T-helper 2 cell treated with Interferon-gamma antibody and Interleukin-4, amounts not matched to agents 5 μg/mL and 100 μg/mL, for 36 hours (primary cell): ENCODE results near the gene TDRD9.

Experiments used
- DNase-seq: peaks from one replicate; pipeline ENCODE4 v3.0.0; 2021; ENCODE audit warnings: low spot score
- H3K27ac Mint-ChIP-seq: one replicate; pipeline ENCODE4 v1.8.0; 2021; ENCODE audit warnings: mild to moderate bottlenecking, mixed read lengths
- H3K27me3 Mint-ChIP-seq: one replicate; pipeline ENCODE4 v1.8.0; 2021; ENCODE audit warnings: low read depth, mixed read lengths
- H3K36me3 Mint-ChIP-seq: one replicate; pipeline ENCODE4 v1.8.0; 2021; ENCODE audit warnings: low read depth, mixed read lengths
- H3K4me1 Mint-ChIP-seq: one replicate; pipeline ENCODE4 v1.8.0; 2021; ENCODE audit warnings: low read depth, mixed read lengths
- H3K4me3 Mint-ChIP-seq: one replicate; pipeline ENCODE4 v1.8.0; 2022; ENCODE audit warnings: mild to moderate bottlenecking, moderate library complexity, mixed read lengths
- H3K9me3 Mint-ChIP-seq: one replicate; pipeline ENCODE4 v1.8.0; 2021; ENCODE audit warnings: mixed read lengths

Gene TDRD9

DNA sequence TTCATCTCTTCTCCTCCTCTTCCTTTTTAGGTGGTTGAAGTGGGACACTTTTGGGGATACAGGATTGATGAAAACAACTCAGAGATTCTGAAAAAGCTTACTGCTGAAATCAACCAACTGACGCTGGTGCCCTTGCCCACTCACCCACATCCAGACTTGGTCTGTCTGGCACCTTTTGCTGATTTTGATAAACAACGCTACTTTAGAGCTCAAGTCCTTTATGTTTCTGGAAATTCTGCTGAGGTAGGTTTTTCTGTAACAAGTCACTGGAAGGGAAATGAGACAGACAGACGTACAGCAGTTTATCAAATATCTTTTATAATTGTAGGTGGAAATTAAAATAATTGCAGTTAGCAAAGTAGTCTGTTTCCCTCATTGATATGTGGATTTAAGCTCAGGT, 97.3 kb downstream of the TDRD9 start:
- no peak overlapping the region for H3K27ac Mint-ChIP-seq
- H3K36me3 Mint-ChIP-seq, result no peaks in the 10 kb centered on the region
- DNase-seq, result no peak
- H3K4me3 Mint-ChIP-seq, result no peak overlapping the region
- H3K27me3 Mint-ChIP-seq, result peaks cover 17% of the 10 kb centered on the region
- H3K4me1 Mint-ChIP-seq, result no peaks in the 10 kb centered on the region
- H3K9me3 Mint-ChIP-seq, result no peaks in the 10 kb centered on the region

DNA sequence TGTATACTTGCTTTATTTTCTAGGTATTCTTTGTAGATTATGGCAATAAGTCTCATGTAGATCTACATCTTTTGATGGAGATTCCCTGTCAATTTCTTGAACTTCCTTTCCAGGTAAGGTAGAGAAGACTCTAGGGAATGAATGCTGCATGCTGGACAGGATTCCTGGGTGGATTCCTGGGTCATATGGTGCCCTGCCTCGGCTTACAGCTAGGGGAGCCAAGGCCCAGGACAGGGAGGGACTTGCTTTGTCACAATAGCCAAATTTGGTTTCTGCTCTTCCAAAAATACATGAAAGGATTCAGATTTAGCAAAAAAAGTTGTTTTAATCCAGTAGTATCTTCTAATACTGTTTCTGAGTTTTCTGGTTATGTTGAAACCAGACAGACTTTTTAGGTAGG, 97.8 kb downstream of the TDRD9 start:
- H3K9me3 Mint-ChIP-seq, result no peaks in the 10 kb centered on the region
- no peak overlapping the region for H3K4me3 Mint-ChIP-seq
- no peak overlapping the region for H3K27ac Mint-ChIP-seq
- no peak for DNase-seq
- H3K36me3 Mint-ChIP-seq, result no peaks in the 10 kb centered on the region
- H3K27me3 Mint-ChIP-seq, result peaks cover 18% of the 10 kb centered on the region
- no peaks in the 10 kb centered on the region for H3K4me1 Mint-ChIP-seq

DNA sequence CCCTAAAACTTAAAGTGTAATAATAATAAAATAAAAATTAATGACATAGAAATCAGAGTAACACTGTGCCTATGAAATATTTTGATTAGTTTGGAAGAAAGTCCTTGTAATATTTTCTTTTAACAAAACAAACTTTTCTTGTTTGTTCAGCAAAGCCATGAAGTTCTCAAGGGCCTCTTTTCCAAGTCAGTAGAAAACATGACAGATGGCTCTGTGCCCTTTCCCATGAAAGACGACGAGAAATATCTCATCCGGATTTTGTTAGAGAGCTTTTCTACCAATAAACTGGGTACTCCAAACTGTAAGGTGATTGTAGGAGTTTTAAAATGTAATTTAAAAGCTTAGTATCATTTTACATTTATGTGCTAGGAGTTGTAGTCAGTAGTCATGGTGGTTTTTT, 102.7 kb downstream of the TDRD9 start:
- Mint-ChIP-seq H3K9me3 (no peaks in the 10 kb centered on the region), H3K27me3 (peaks cover 20% of the 10 kb centered on the region), H3K4me1 (no peaks in the 10 kb centered on the region), H3K36me3 (no peaks in the 10 kb centered on the region), H3K27ac (no peak overlapping the region), H3K4me3 (no peak overlapping the region)
- no peak for DNase-seq

DNA sequence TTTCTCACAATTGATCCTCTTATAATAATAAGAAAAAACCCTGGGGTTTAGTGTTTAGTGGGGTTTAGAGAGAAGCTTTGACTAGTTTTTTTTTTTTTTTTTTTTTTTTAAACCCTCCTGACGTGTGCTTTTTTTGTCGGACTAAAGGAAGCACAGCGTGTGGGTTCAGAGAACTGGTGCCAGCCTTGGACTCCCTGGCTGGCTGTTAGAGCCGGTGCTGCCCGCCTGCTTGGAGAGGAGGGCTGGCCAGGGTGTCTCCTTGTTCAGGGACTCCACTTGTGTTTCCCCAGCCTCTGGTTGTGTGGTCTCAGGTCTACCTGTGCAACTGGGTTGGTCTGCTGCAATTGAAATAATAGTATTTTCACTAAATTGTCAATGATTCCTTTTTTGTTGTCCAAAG, 103.1 kb downstream of the TDRD9 start:
- H3K9me3 Mint-ChIP-seq, result no peaks in the 10 kb centered on the region
- no peaks in the 10 kb centered on the region for H3K4me1 Mint-ChIP-seq
- H3K4me3 Mint-ChIP-seq, result no peak overlapping the region
- peaks cover 20% of the 10 kb centered on the region for H3K27me3 Mint-ChIP-seq
- H3K36me3 Mint-ChIP-seq, result no peaks in the 10 kb centered on the region
- H3K27ac Mint-ChIP-seq, result no peak overlapping the region
- no peak for DNase-seq

DNA sequence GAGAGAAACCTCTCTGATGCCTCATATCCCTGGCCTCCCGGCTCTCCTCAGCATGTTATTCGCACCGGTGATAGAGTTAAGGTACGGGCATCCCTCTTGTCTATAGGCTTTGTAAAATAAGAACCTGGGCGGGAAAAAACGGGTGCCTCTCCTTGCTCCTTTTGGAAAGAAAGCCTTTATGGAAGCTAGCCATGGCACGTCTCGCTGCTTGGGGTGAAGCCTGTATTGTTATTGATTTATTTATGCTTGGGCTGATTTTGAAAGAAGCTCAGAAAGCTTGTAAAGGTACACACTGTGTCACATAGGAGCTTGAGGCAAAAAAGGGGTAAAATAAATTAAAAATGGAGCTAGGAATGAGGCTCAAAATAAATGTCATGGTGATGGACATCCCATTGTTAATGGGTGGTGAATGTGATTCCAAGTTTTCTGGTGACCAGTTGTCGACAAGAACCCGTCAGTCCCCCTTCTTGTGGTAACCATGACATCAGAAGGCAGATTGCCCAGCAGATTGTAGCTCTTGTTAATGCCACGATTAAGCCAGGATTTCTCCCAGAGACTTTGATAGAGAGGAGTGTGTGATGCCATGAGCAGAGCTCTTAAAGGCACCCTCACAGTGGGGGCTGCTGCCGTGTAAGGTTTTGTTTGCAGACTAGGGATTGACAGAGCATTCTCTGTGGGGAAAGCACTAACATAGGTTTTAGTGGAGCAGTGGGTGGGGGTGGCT, 106.9 kb downstream of the TDRD9 start:
- no peak overlapping the region for H3K4me3 Mint-ChIP-seq
- no peaks in the 10 kb centered on the region for H3K36me3 Mint-ChIP-seq
- no peak for DNase-seq
- H3K9me3 Mint-ChIP-seq, result no peaks in the 10 kb centered on the region
- peaks cover 7% of the 10 kb centered on the region for H3K27me3 Mint-ChIP-seq
- no peaks in the 10 kb centered on the region for H3K4me1 Mint-ChIP-seq
- no peak overlapping the region for H3K27ac Mint-ChIP-seq

DNA sequence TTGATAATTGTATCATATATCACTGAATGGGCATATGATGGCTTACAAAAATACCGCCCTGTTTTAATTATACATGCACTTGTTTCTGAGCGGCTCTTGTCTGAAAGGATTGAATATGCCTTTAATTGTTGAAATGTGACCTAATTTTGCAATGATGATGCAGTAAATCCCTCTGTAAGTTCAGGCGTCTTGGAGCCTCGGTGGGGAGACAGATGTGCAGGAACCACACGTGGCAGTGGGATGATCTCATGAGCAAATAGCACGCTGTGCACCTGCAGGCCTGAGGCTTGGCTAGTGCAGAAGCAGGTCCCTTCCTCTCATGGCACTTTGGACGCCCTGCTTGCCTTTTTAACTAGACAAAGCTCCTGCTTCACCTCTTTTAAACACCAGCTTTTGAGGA, 108.0 kb downstream of the TDRD9 start:
- DNase-seq, result no peak
- peaks cover 5% of the 10 kb centered on the region for H3K27me3 Mint-ChIP-seq
- H3K9me3 Mint-ChIP-seq, result no peaks in the 10 kb centered on the region
- no peak overlapping the region for H3K27ac Mint-ChIP-seq
- no peaks in the 10 kb centered on the region for H3K36me3 Mint-ChIP-seq
- no peaks in the 10 kb centered on the region for H3K4me1 Mint-ChIP-seq
- no peak overlapping the region for H3K4me3 Mint-ChIP-seq

DNA sequence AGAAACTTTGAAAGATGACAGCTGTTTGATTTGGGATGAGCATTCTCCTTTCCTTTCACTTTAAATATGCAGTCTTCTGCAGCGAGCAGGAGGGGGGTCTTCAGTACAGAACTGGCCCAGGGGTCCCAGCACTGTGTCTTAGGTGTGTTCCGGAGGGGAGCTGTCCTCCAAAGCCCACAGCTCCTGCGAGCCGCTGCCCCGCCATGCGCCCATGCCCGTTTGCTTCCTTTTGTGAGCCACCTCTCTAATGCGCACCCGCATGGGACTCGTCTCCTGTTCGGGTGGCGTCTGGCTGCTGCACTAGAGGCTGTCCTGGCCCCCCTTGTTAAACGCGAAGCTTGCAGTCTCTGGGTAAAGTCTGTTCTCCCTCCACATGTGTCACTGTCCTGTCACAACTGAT, 108.8 kb downstream of the TDRD9 start:
- DNase-seq, result no peak
- Mint-ChIP-seq H3K4me1 (no peaks in the 10 kb centered on the region), H3K27me3 (peaks cover 5% of the 10 kb centered on the region), H3K4me3 (no peak overlapping the region), H3K27ac (no peak overlapping the region), H3K36me3 (no peaks in the 10 kb centered on the region), H3K9me3 (no peaks in the 10 kb centered on the region)

DNA sequence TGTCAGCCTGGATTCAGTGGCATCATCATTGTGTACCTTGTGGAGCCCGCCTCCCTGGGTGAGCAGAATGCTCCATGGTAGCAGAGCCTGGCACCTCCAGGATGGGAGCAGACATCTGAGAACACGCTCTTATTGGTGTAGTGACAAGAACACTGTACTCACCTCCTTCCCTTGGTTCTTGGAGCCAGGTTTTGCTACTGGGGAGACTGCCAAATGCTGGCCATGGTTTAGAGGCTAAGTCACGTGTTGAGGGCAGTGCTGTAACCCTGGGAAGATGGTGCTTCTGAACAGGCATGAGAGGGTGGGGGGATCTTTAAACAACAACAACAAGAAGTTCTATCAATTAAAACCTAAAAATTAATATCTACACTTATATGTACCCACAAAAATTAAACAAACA, 109.6 kb downstream of the TDRD9 start:
- H3K9me3 Mint-ChIP-seq, result no peaks in the 10 kb centered on the region
- DNase-seq, result no peak
- peaks cover 3% of the 10 kb centered on the region for H3K27me3 Mint-ChIP-seq
- no peak overlapping the region for H3K27ac Mint-ChIP-seq
- H3K36me3 Mint-ChIP-seq, result no peaks in the 10 kb centered on the region
- H3K4me3 Mint-ChIP-seq, result no peak overlapping the region
- no peaks in the 10 kb centered on the region for H3K4me1 Mint-ChIP-seq

DNA sequence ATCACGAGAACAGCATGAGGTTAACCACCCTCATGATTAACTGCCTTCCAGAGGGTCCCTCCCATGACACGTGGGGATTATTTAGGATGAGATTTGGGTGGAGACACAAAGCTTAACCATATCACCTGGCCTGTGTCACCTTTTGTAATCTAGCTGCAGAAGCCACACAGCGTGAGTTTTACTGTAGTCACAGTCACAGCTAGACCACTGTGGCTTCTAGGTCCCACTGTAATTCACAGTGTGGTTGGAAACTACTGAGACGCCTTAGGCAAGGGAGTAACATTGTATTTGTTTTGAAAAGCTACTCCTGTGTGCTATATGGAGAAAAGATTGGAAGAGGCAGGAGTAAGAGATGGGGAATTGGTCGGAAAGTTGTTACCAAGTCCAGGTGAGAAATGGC, 111.0 kb downstream of the TDRD9 start:
- Mint-ChIP-seq H3K4me3 (no peak overlapping the region), H3K4me1 (no peaks in the 10 kb centered on the region), H3K36me3 (no peaks in the 10 kb centered on the region), H3K9me3 (no peaks in the 10 kb centered on the region), H3K27ac (no peak overlapping the region), H3K27me3 (peaks cover 3% of the 10 kb centered on the region)
- no peak for DNase-seq

DNA sequence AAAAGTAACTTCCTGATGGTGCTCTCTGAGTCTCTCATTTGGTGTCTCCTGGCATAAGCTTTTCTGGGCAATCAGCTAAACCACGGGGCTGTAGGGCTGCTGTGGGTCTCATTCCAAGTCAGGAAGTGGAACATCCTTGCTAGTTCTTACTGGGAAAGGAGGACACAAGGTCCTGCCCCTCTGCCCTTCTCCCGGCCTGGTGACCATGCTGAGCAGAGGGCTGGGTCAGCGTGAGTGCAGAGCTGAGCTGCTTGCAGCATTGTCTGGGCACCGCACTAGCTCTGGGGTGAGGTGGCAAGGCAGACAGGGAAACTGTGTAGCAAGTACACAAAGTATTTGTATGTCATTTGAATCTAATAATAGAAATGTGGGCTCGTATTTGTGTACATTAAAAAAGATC, 112.3 kb downstream of the TDRD9 start:
- Mint-ChIP-seq H3K36me3 (no peaks in the 10 kb centered on the region), H3K4me3 (no peak overlapping the region), H3K4me1 (no peaks in the 10 kb centered on the region), H3K9me3 (no peaks in the 10 kb centered on the region), H3K27me3 (peaks cover 3% of the 10 kb centered on the region), H3K27ac (no peak overlapping the region)
- no peak for DNase-seq

DNA sequence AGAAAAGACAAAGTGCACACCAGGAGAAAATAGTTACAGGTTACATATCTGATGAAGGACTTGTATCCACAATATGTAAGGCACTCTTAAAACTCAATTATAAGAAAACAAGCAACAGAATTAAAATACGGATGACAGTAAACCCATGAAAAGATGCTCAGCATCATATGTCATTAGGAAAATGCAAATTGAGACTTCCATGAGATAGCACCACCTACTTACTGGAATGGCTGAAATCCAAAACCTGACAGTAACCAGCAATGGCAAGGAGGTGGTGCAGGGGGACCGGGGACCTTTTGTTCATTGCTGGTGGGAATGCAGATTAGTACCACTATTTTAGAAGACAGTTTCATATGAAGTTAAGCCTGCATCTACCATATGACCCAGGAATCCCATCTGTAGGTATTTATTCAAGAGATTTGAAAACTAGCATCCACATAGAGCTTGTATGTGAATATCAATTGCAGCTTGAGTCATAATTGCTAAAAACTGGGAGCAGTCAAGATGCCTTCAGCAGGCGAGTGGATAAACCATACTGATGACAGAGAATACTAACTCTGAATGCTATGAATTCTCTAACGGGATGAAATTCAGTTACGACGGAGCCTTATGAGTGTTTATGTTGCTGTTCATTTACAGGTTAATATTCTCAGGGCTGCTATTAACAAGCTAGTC, 113.3 kb downstream of the TDRD9 start:
- H3K9me3 Mint-ChIP-seq, result no peaks in the 10 kb centered on the region
- no peak for DNase-seq
- H3K4me1 Mint-ChIP-seq, result no peaks in the 10 kb centered on the region
- H3K27me3 Mint-ChIP-seq, result peaks cover 3% of the 10 kb centered on the region
- no peak overlapping the region for H3K27ac Mint-ChIP-seq
- no peak overlapping the region for H3K4me3 Mint-ChIP-seq
- H3K36me3 Mint-ChIP-seq, result no peaks in the 10 kb centered on the region

DNA sequence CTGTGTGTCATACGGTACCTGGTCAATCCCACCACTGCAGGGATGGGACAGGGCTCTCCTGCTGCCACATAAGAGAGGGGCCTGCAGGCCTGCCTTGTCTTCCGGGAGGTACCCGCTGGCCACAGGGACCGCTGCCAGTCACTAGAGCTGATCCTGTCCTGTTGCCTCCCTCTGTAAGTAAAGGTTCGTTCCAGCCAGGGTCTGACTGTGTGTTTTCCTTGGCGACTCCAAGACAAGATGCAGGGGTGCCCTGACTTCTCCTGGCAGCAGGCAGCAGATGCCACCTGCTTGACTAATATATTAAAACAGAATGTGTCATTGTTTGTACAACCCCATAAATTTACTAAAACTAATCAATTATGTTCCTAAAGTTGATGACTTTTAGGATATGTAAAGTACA, 115.8 kb downstream of the TDRD9 start:
- Mint-ChIP-seq H3K9me3 (no peaks in the 10 kb centered on the region), H3K27ac (no peak overlapping the region), H3K36me3 (no peaks in the 10 kb centered on the region), H3K4me1 (no peaks in the 10 kb centered on the region), H3K4me3 (no peak overlapping the region), H3K27me3 (peaks cover 3% of the 10 kb centered on the region)
- DNase-seq, result no peak

DNA sequence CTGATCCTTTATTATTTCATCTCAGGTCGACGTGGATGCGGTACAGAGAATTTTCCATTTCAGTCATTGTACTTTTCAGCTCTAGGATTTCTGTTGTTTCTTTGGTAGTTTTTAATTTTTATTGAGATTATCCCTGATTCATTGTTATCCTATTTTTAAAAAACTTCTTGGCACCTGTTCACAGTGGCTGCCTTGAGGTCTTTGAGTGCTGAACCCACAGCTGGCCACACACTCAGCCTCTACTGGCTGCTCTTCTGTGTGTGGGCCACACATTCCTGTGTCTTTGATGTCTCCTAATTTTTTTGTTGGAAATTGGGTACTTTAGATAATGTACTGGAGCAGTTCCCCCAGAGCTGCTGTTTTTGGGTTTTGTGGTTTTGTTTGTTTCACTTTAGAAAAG, 119.5 kb downstream of the TDRD9 start:
- Mint-ChIP-seq H3K27ac (no peak overlapping the region), H3K4me1 (no peaks in the 10 kb centered on the region), H3K4me3 (no peak overlapping the region), H3K36me3 (no peaks in the 10 kb centered on the region), H3K27me3 (no peaks in the 10 kb centered on the region), H3K9me3 (no peaks in the 10 kb centered on the region)
- no peak for DNase-seq

DNA sequence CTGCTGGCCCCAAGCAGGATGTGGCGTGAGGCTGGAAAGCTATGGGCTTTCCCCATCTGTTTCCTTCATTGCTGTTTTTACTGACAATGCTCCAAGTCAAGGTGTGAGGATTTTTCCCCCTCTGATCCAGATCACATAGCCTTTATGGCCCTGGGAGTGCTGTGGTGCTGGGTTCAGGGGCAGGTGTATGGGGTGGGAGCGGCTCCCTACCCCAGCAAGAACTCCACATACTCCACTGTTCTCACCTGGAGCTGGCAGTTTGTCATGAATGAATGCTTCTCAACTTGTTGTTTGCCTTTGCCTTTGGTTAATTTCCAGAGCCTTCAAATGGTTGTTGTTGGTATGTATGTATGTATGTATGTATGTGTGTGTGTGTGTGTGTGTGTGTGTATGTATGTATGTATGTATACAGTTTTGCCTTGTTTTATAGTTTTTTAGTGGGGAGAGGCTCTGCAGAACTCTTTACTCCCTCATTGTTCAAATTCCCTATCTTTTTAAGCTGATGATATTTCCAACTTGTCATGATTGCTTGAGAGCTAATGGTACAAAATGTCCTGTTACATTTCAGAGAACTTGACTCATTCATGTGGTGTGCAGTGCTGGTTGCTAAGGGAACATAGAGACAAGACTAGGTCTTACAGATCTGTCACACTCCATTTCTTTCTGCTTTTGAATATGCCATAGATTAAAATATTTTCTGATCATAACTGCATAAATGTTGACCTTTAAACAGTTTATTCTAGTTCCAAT, 120.7 kb downstream of the TDRD9 start:
- no peaks in the 10 kb centered on the region for H3K4me1 Mint-ChIP-seq
- H3K9me3 Mint-ChIP-seq, result no peaks in the 10 kb centered on the region
- DNase-seq, result no peak
- H3K27me3 Mint-ChIP-seq, result no peaks in the 10 kb centered on the region
- H3K4me3 Mint-ChIP-seq, result no peak overlapping the region
- H3K27ac Mint-ChIP-seq, result no peak overlapping the region
- no peaks in the 10 kb centered on the region for H3K36me3 Mint-ChIP-seq
